Vagina (tissue), 2 donors: ENCODE data around the gene ICAM5.

Experiments
- POLR2A ChIP-seq, 2 donors: fragments of 450-650 bp; IDR thresholded peaks; one replicate each; pipeline ENCODE4 v1.6.1; 2017; ENCODE audit warnings: antibody characterized with exemption in 2 of 2, mild to moderate bottlenecking in 2 of 2, moderate library complexity in 2 of 2
- POLR2AphosphoS5 ChIP-seq, 2 donors: sonication (generic); formaldehyde crosslinking; IDR thresholded peaks; one replicate each; pipeline ENCODE4 v1.9.0; 2017; ENCODE audit warnings: antibody characterized with exemption in 2 of 2, mild to moderate bottlenecking in 2 of 2, low read depth in 1 of 2; ENCODE audit not compliant: insufficient read depth in 1 of 2
- TF ChIP-seq, protein P1 (sequence below), 3 experiments: fragments of 450-650 bp in 2 of 3; fragments of 200-600 bp in 1 of 3; sonication (generic) in 1 of 3; IDR thresholded peaks; one replicate each; pipeline ENCODE4 v1.5.1; 2017 to 2019; ENCODE audit warnings: antibody characterized with exemption in 3 of 3, mild to moderate bottlenecking in 2 of 3, moderate library complexity in 2 of 3

DNA sequence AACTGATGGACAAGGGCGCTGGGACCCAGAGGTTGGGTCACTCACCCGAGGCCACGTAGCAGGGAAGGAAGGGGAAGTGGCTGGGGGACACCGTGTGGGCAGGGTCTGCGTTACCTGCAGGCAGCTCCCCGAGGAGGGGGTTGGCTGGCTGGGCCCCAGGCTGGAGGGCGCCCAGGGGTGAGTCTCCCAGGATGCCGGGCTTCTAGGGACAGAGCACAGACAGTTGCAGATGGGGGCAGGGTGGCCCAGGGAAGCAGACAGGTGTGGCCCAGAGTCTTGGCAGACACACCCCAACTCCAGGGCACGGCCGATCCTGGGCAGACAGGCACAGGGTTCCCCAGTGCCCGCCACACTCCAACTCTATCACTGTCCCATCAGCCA, 31.7 kb downstream of the ICAM5 start:
- TF ChIP-seq, protein P1, sequence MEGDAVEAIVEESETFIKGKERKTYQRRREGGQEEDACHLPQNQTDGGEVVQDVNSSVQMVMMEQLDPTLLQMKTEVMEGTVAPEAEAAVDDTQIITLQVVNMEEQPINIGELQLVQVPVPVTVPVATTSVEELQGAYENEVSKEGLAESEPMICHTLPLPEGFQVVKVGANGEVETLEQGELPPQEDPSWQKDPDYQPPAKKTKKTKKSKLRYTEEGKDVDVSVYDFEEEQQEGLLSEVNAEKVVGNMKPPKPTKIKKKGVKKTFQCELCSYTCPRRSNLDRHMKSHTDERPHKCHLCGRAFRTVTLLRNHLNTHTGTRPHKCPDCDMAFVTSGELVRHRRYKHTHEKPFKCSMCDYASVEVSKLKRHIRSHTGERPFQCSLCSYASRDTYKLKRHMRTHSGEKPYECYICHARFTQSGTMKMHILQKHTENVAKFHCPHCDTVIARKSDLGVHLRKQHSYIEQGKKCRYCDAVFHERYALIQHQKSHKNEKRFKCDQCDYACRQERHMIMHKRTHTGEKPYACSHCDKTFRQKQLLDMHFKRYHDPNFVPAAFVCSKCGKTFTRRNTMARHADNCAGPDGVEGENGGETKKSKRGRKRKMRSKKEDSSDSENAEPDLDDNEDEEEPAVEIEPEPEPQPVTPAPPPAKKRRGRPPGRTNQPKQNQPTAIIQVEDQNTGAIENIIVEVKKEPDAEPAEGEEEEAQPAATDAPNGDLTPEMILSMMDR (IDR thresholded peaks at IDR 0.05) = no peak
- TF ChIP-seq POLR2AphosphoS5 (IDR thresholded peaks at IDR 0.05; ENCODE audit: insufficient read depth in 1 of 2, low read depth in 1 of 2) = no peak
- no peak for TF ChIP-seq POLR2A (IDR thresholded peaks at IDR 0.05)
